ENCODE results near the gene SLC4A4.
"Not testable (repeated sequence)": the region's sequence is repeated elsewhere in the genome, so short reads cannot be mapped to it uniquely, and the experiment has no call there.

The SLC4A4 gene

DNA sequence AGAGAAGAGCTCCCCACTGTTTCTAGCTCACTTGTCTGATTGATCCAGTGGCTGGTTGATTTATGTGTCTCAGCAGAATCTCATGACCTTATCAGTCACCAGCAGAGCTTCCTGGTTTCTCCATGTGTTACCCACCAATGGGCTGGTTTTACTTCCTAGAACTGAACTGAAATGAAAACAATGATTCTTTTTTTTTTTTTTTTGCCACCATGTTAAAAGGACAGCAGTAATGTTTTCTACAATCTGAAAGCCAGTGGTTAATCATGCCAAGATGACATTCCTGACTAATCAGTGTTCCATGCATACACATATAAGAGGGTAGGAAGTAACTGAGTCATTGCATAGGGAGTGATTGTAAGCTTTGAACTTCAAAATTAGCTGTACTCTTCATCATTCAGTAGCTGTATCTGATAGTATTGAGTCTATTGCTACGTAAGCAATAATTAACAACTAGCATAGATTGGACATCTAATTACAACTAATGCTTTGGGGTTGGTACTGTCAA lies 67.7 kb downstream of the SLC4A4 start:
- Histone ChIP-seq H3K4me1 (ENCODE audit: control insufficient read depth, insufficient read depth, low read length) (no peaks in the 10 kb centered on the region), H3K27ac (ENCODE audit: low read length) (no peak overlapping the region), H3K27me3 (ENCODE audit: control insufficient read depth, insufficient read depth, low read length) (no peaks in the 10 kb centered on the region), H3K4me3 (ENCODE audit: low read length) (no peak overlapping the region), H3K36me3 (ENCODE audit: control insufficient read depth, insufficient read depth, low read length) (no peaks in the 10 kb centered on the region), H3K9me3 (ENCODE audit: control insufficient read depth, insufficient read depth, low read length) (no peaks in the 10 kb centered on the region; the same call in 1 of the 2 replicates)
- WGBS (ENCODE audit: insufficient coverage, insufficient read length): no CpG with 5 or more reads among the region's 1 CpG
- DNase-seq (ENCODE audit: low read depth, low spot score): no peak

DNA sequence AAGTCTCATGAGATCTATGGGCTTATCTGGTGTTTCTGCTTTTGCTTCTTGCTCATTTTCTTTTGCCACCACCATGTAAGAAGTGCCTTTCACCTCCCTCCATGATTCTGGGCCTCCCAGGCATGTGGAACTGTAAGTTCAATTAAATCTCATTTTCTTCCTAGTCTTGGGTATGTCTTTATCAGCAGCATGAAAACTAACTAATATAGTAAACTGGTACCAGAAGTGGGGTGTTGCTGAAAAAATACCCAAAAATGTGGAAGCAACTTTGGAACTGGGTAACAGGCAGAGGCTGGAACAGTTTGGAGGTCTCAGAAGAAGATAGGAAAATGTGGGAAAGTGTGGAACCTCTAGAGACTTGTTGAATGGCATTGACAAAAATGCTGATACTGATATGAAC lies 70.1 kb downstream of the SLC4A4 start:
- not testable (repeated sequence) for H3K9me3 ChIP-seq (ENCODE audit: control insufficient read depth, insufficient read depth, low read length); H3K4me3 ChIP-seq (ENCODE audit: low read length); H3K36me3 ChIP-seq (ENCODE audit: control insufficient read depth, insufficient read depth, low read length); H3K4me1 ChIP-seq (ENCODE audit: control insufficient read depth, insufficient read depth, low read length); DNase-seq (ENCODE audit: low read depth, low spot score); H3K27ac ChIP-seq (ENCODE audit: low read length); H3K27me3 ChIP-seq (ENCODE audit: control insufficient read depth, insufficient read depth, low read length)

DNA sequence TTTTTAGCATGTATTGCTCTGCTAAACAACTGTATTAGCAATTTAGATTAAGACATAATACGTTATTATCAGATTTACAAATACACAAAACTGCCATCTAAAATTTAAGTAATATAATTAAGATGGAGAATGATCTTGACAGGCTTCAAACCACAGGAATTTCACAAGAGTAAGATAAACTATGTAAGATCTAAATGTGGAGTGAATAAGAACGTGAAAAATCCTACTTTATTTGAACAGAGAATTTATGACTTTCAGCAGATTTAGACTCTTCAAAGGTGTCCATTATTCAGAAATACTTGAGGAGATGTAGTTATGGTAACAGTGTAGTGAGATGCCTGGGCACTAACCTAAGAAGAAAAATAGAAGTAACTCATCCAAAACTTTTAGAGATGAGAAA lies 73.2 kb downstream of the SLC4A4 start:
- H3K27me3 ChIP-seq (ENCODE audit: control insufficient read depth, insufficient read depth, low read length): no peaks in the 10 kb centered on the region
- H3K9me3 ChIP-seq (ENCODE audit: control insufficient read depth, insufficient read depth, low read length): no peaks in the 10 kb centered on the region; the same call in 1 of the 2 replicates
- no CpG with 5 or more reads among the region's 2 CpGs for WGBS (ENCODE audit: insufficient coverage, insufficient read length)
- no peaks in the 10 kb centered on the region for H3K36me3 ChIP-seq (ENCODE audit: control insufficient read depth, insufficient read depth, low read length)
- H3K4me3 ChIP-seq (ENCODE audit: low read length): no peak overlapping the region
- H3K4me1 ChIP-seq (ENCODE audit: control insufficient read depth, insufficient read depth, low read length): no peaks in the 10 kb centered on the region
- DNase-seq (ENCODE audit: low read depth, low spot score): no peak
- H3K27ac ChIP-seq (ENCODE audit: low read length): no peak overlapping the region

DNA sequence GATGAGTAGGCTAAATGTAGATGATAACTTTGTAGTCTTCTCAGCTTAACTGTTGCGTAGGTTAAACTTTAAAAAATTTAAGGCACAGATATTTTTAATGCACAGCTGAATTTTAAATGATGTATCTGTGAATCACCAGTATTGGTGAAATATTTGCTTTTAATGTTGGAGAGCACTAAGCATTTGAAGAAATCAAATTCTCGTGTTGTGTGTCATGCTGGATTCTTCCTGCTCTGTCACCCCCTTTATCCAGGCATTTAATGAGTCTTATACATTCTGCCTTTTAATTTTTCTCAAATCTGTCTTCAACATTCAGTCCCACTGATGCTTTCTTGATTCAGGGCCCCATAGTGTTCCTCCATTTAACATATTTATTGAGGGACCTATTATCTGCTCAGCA lies 76.7 kb downstream of the SLC4A4 start:
- Histone ChIP-seq H3K4me1 (ENCODE audit: control insufficient read depth, insufficient read depth, low read length) (no peaks in the 10 kb centered on the region), H3K9me3 (ENCODE audit: control insufficient read depth, insufficient read depth, low read length) (no peaks in the 10 kb centered on the region), H3K27ac (ENCODE audit: low read length) (no peak overlapping the region), H3K36me3 (ENCODE audit: control insufficient read depth, insufficient read depth, low read length) (no peaks in the 10 kb centered on the region), H3K4me3 (ENCODE audit: low read length) (no peak overlapping the region), H3K27me3 (ENCODE audit: control insufficient read depth, insufficient read depth, low read length) (no peaks in the 10 kb centered on the region)
- no peak for DNase-seq (ENCODE audit: low read depth, low spot score)
- no CpG with 5 or more reads among the region's 2 CpGs for WGBS (ENCODE audit: insufficient coverage, insufficient read length)

DNA sequence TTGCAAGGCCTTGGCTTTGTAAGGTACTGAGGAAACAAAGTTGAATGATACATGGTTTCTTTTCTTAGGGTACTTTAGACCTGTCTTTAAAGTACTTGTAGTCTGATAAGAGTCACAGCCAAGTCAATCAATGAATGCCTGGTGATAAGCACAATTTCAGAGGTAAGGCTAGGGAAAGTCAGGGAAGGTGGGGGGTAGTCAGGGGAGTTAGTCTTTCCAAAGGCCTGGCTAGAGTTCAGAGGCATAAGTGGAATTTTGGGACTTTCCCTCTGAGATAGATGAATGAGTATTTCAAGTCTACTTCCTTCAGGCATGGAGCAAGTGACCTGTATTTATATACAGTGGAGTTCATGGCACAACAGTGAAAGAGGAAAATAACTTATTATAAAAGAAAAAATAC lies 78.3 kb downstream of the SLC4A4 start:
- H3K4me3 ChIP-seq (ENCODE audit: low read length): no peak overlapping the region
- H3K36me3 ChIP-seq (ENCODE audit: control insufficient read depth, insufficient read depth, low read length): no peaks in the 10 kb centered on the region
- H3K9me3 ChIP-seq (ENCODE audit: control insufficient read depth, insufficient read depth, low read length): no peaks in the 10 kb centered on the region
- no peak for DNase-seq (ENCODE audit: low read depth, low spot score)
- H3K27ac ChIP-seq (ENCODE audit: low read length): no peak overlapping the region
- no peaks in the 10 kb centered on the region for H3K27me3 ChIP-seq (ENCODE audit: control insufficient read depth, insufficient read depth, low read length)
- no peaks in the 10 kb centered on the region for H3K4me1 ChIP-seq (ENCODE audit: control insufficient read depth, insufficient read depth, low read length)

DNA sequence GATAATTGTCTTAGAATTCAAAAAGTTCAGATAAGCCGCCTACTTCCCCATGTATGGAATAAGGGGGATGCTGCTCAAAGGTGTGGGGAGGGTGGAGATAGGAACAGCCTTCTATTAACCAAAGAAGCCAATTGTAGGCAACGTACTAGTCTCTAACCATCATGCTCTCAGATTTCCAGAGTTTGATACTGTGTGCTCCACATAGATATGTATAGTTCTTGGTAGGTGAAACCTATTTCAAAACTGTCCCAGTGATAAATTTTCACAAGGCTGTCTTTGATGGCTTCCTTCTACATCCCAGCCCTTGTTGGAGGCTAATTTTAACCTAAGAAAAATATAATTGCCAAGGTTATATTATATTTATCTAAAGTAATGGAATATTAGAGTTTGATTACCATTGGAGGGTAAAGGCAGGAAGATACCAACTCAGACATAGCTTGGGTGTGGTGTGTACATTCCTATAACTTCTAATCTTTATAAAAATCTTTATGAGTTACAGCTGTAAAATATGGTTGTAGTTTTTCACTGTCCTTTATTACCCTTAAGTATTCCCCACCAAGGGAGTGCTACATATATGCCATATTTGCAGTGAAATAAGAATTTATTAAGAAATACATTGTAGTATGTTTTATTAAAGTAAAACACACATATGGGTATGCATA lies 87.7 kb downstream of the SLC4A4 start:
- no peaks in the 10 kb centered on the region for H3K4me1 ChIP-seq (ENCODE audit: control insufficient read depth, insufficient read depth, low read length)
- H3K36me3 ChIP-seq (ENCODE audit: control insufficient read depth, insufficient read depth, low read length): no peaks in the 10 kb centered on the region
- no peak overlapping the region for H3K4me3 ChIP-seq (ENCODE audit: low read length)
- WGBS (ENCODE audit: insufficient coverage, insufficient read length): no CpG with 5 or more reads among the region's 2 CpGs
- DNase-seq (ENCODE audit: low read depth, low spot score): no peak
- H3K9me3 ChIP-seq (ENCODE audit: control insufficient read depth, insufficient read depth, low read length): no peaks in the 10 kb centered on the region
- no peaks in the 10 kb centered on the region for H3K27me3 ChIP-seq (ENCODE audit: control insufficient read depth, insufficient read depth, low read length)
- no peak overlapping the region for H3K27ac ChIP-seq (ENCODE audit: low read length)

DNA sequence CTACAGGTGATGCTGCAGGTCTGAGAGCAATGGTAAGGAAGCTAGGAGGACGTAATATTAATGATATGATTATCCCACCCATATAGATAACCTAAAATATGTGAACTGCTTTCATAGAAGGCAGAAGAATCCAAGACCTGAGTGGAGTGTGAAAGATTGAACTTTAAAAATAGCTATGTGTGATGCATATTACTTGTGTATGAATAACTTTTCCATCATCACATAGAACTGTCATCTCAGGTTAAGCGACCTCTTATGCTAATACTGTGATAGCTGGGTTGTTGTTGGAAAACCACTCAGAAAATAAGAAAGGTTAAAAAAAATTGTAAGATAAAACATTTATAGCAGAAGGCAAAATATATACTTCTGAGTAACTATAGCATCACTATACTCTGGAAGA lies 90.3 kb downstream of the SLC4A4 start:
- WGBS (ENCODE audit: insufficient coverage, insufficient read length): no CpG with 5 or more reads among the region's 2 CpGs

DNA sequence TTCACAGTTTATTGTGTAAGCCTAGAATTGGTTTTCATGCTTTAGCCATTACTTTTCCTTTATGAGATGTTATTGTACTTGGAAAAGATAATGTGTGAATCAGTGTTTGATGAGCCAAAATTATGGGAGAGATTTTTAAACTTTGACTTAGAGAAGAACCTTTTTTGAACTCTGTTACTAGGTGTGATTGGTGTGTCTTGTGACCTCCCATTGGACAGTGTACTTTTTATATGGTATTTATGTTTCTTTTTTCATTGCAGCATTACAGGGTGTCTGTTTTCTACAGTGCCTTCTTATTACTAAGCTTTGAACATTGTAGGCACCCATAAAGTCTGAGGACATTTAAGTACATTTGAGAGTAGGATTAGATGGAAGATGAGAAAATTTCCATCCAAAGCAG lies 91.1 kb downstream of the SLC4A4 start:
- no peak for DNase-seq (ENCODE audit: low read depth, low spot score)
- Histone ChIP-seq H3K27me3 (ENCODE audit: control insufficient read depth, insufficient read depth, low read length) (no peaks in the 10 kb centered on the region), H3K4me3 (ENCODE audit: low read length) (no peak overlapping the region), H3K27ac (ENCODE audit: low read length) (no peak overlapping the region), H3K36me3 (ENCODE audit: control insufficient read depth, insufficient read depth, low read length) (no peaks in the 10 kb centered on the region), H3K4me1 (ENCODE audit: control insufficient read depth, insufficient read depth, low read length) (no peaks in the 10 kb centered on the region), H3K9me3 (ENCODE audit: control insufficient read depth, insufficient read depth, low read length) (no peaks in the 10 kb centered on the region)

More for the DNA sequence above, 90.3 kb downstream of the SLC4A4 start:
- H3K9me3 ChIP-seq (ENCODE audit: control insufficient read depth, insufficient read depth, low read length): no peaks in the 10 kb centered on the region
- no peaks in the 10 kb centered on the region for H3K4me1 ChIP-seq (ENCODE audit: control insufficient read depth, insufficient read depth, low read length)
- DNase-seq (ENCODE audit: low read depth, low spot score): no peak
- H3K27ac ChIP-seq (ENCODE audit: low read length): no peak overlapping the region
- no peaks in the 10 kb centered on the region for H3K36me3 ChIP-seq (ENCODE audit: control insufficient read depth, insufficient read depth, low read length)
- no peaks in the 10 kb centered on the region for H3K27me3 ChIP-seq (ENCODE audit: control insufficient read depth, insufficient read depth, low read length)
- H3K4me3 ChIP-seq (ENCODE audit: low read length): no peak overlapping the region

DNA sequence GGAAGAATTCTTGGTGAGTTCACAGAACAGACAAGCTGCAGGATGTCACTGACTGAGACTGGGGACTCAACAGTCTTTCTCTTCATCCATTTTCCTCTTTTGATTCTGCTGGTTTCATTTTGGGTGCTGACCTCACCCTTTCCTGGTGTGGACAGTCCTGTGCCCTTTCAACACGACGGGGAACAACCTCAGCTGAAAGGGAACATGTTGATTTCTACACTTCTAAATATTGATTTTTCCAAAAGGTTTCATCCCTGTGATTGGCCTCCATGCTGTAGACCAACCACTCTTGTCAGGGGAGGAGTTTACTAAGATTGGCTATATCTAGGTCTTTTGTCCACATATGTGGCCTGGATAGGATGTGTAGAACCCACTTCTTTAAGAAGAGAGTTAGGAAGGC lies 91.8 kb downstream of the SLC4A4 start:
- no peak overlapping the region for H3K27ac ChIP-seq (ENCODE audit: low read length)
- no peak for DNase-seq (ENCODE audit: low read depth, low spot score)
- no peak overlapping the region for H3K4me3 ChIP-seq (ENCODE audit: low read length)
- H3K9me3 ChIP-seq (ENCODE audit: control insufficient read depth, insufficient read depth, low read length): no peaks in the 10 kb centered on the region
- H3K4me1 ChIP-seq (ENCODE audit: control insufficient read depth, insufficient read depth, low read length): no peaks in the 10 kb centered on the region
- no peaks in the 10 kb centered on the region for H3K36me3 ChIP-seq (ENCODE audit: control insufficient read depth, insufficient read depth, low read length)
- H3K27me3 ChIP-seq (ENCODE audit: control insufficient read depth, insufficient read depth, low read length): no peaks in the 10 kb centered on the region
- no CpG with 5 or more reads among the region's 2 CpGs for WGBS (ENCODE audit: insufficient coverage, insufficient read length)

DNA sequence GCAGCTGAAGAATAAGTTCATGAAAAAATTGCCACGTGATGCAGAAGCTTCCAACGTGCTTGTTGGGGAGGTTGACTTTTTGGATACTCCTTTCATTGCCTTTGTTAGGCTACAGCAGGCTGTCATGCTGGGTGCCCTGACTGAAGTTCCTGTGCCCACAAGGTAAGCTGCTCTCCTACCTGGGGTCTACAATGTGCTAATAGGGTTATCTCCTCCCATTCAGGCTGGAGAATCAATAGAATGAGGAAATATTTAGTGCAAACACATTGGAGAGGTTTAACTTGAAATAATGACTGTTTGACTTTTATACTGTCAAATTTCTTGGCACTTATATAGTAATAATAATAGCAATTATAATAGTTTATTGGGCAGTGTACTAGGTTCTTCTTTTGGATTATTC lies 101.8 kb downstream of the SLC4A4 start:
- no peak overlapping the region for H3K27ac ChIP-seq (ENCODE audit: low read length)
- no peaks in the 10 kb centered on the region for H3K36me3 ChIP-seq (ENCODE audit: control insufficient read depth, insufficient read depth, low read length)
- H3K4me3 ChIP-seq (ENCODE audit: low read length): no peak overlapping the region
- no peak for DNase-seq (ENCODE audit: low read depth, low spot score)
- H3K4me1 ChIP-seq (ENCODE audit: control insufficient read depth, insufficient read depth, low read length): no peaks in the 10 kb centered on the region; the same call in 1 of the 2 replicates
- H3K27me3 ChIP-seq (ENCODE audit: control insufficient read depth, insufficient read depth, low read length): no peaks in the 10 kb centered on the region
- H3K9me3 ChIP-seq (ENCODE audit: control insufficient read depth, insufficient read depth, low read length): no peaks in the 10 kb centered on the region
- no CpG with 5 or more reads among the region's 2 CpGs for WGBS (ENCODE audit: insufficient coverage, insufficient read length)

All from iPS DF 6.9 (cell line).